WTC11 (cell line): ENCODE data around the gene PRKCZ. TPM values are rescaled to one million over a fixed set of nuclear protein-coding genes. Genes with fewer than 3 reads are reported as not detected.

Source experiments
- ATAC-seq: fragments of 200-7000 bp; cut with Tn5 transposase; 2 replicates; pipeline ENCODE4 v1.10.0; 2021; ENCODE audit warnings: mild to moderate bottlenecking, moderate library complexity
- CTCF ChIA-PET: fragments of 300-600 bp; sonication (Branson Sonifier 250); formaldehyde crosslinking; loops from one replicate; lab custom pipeline; 2021; ENCODE audit warnings: antibody characterized with exemption; lab: Charles Lee
- POLR2A ChIA-PET: fragments of 350-600 bp; sonication (Branson Sonifier 250); formaldehyde crosslinking; loops from one replicate; lab custom pipeline; 2021; ENCODE audit warnings: antibody characterized with exemption; lab: Charles Lee
- DNase-seq: peaks from one replicate; pipeline ENCODE4 v3.0.0; 2021; ENCODE audit warnings: low spot score
- H3K27ac Mint-ChIP-seq: 2 replicates; pipeline ENCODE4 v1.8.0; 2021; ENCODE audit warnings: mixed read lengths
- H3K27me3 Mint-ChIP-seq: 2 replicates; pipeline ENCODE4 v1.8.0; 2021; ENCODE audit warnings: low read depth, mild to moderate bottlenecking, moderate library complexity, mixed read lengths
- H3K36me3 Mint-ChIP-seq: 2 replicates; pipeline ENCODE4 v1.8.0; 2021; ENCODE audit warnings: mixed read lengths
- H3K4me1 Mint-ChIP-seq: 2 replicates; pipeline ENCODE4 v1.8.0; 2022; ENCODE audit warnings: mixed read lengths
- H3K4me3 Mint-ChIP-seq: 2 replicates; pipeline ENCODE4 v1.8.0; 2021; ENCODE audit warnings: mild to moderate bottlenecking, moderate library complexity, mixed read lengths
- H3K9me3 Mint-ChIP-seq: 2 replicates; pipeline ENCODE4 v1.8.0; 2021; ENCODE audit warnings: mixed read lengths
- CBFB ChIP-seq: sonication (generic); formaldehyde crosslinking; IDR thresholded peaks from 2 replicates; pipeline ENCODE4 v1.8.1; 2022; ENCODE audit warnings: mild to moderate bottlenecking, low read depth, missing genetic modification reagents
- ETV6 ChIP-seq: sonication (generic); formaldehyde crosslinking; IDR thresholded peaks from 2 replicates; pipeline ENCODE4 v1.8.1; 2022; ENCODE audit warnings: mild to moderate bottlenecking, missing genetic modification reagents
- FOXK1 ChIP-seq: sonication (generic); formaldehyde crosslinking; IDR thresholded peaks from 2 replicates; pipeline ENCODE4 v1.8.0; 2022; ENCODE audit warnings: mild to moderate bottlenecking, moderate library complexity, missing genetic modification reagents
- FOXP1 ChIP-seq: sonication (generic); formaldehyde crosslinking; IDR thresholded peaks from 2 replicates; pipeline ENCODE4 v1.8.0; 2022; ENCODE audit warnings: missing genetic modification reagents, mild to moderate bottlenecking, moderate library complexity, borderline replicate concordance
- GABPB1 ChIP-seq: sonication (generic); formaldehyde crosslinking; IDR thresholded peaks from 2 replicates; pipeline ENCODE4 v1.8.1; 2023; ENCODE audit warnings: mild to moderate bottlenecking, missing genetic modification reagents
- IRF2 ChIP-seq: sonication (generic); formaldehyde crosslinking; IDR thresholded peaks from 2 replicates; pipeline ENCODE4 v1.8.0; 2022; ENCODE audit warnings: low read depth, missing genetic modification reagents, borderline replicate concordance
- JUN ChIP-seq: sonication (generic); formaldehyde crosslinking; IDR thresholded peaks from 2 replicates; pipeline ENCODE4 v1.8.0; 2023; ENCODE audit warnings: mild to moderate bottlenecking, missing genetic modification reagents
- TCF7 ChIP-seq: sonication (generic); formaldehyde crosslinking; IDR thresholded peaks from 2 replicates; pipeline ENCODE4 v1.8.0; 2022; ENCODE audit warnings: mild to moderate bottlenecking, low read depth, missing genetic modification reagents, moderate library complexity
- TEAD4 ChIP-seq: sonication (generic); formaldehyde crosslinking; IDR thresholded peaks from 2 replicates; pipeline ENCODE4 v1.8.0; 2022; ENCODE audit warnings: mild to moderate bottlenecking, missing genetic modification reagents
- ZNF396 ChIP-seq: fragments of 250-450 bp; sonication (Bioruptor Pico); IDR thresholded peaks from 2 replicates; pipeline ENCODE4 v1.8.0; 2021; ENCODE audit warnings: mild to moderate bottlenecking, moderate library complexity, borderline replicate concordance
- ZNF423 ChIP-seq: fragments of 250-450 bp; sonication (Bioruptor Pico); IDR thresholded peaks from 2 replicates; pipeline ENCODE4 v2.1.2; 2022; ENCODE audit warnings: mild to moderate bottlenecking, moderate library complexity
- ZNF671 ChIP-seq: fragments of 250-450 bp; sonication (Bioruptor Pico); IDR thresholded peaks from 2 replicates; pipeline ENCODE4 v1.8.0; 2021; ENCODE audit warnings: mild to moderate bottlenecking
- total RNA-seq: library from RNA; stranded (reverse); gene quantifications from 3 replicates; pipeline ENCODE4 v1.2.3, GENCODE V29; 2021
- TF ChIP-seq, protein P1 (sequence below): sonication (generic); formaldehyde crosslinking; IDR thresholded peaks from 2 replicates; pipeline ENCODE4 v1.8.1; 2023; ENCODE audit warnings: mild to moderate bottlenecking, missing genetic modification reagents, moderate library complexity
- TF ChIP-seq, protein P2 (sequence below): sonication (generic); formaldehyde crosslinking; IDR thresholded peaks from 2 replicates; pipeline ENCODE4 v1.8.1; 2023; ENCODE audit warnings: mild to moderate bottlenecking, missing genetic modification reagents
- TF ChIP-seq, protein P3 (sequence below): sonication (generic); formaldehyde crosslinking; IDR thresholded peaks from 2 replicates; pipeline ENCODE4 v1.8.1; 2022; ENCODE audit warnings: mild to moderate bottlenecking, moderate library complexity, missing genetic modification reagents
- TF ChIP-seq, protein P4 (sequence below): sonication (generic); formaldehyde crosslinking; IDR thresholded peaks from 2 replicates; pipeline ENCODE4 v1.8.1; 2022; ENCODE audit warnings: low read depth, mild to moderate bottlenecking, moderate library complexity, missing genetic modification reagents, borderline replicate concordance
- TF ChIP-seq, protein P5 (sequence below): sonication (generic); formaldehyde crosslinking; IDR thresholded peaks from 2 replicates; pipeline ENCODE4 v1.8.0; 2023; ENCODE audit warnings: mild to moderate bottlenecking, missing genetic modification reagents
- TF ChIP-seq, protein P6 (sequence below): sonication (generic); formaldehyde crosslinking; IDR thresholded peaks from 2 replicates; pipeline ENCODE4 v1.8.0; 2023; ENCODE audit warnings: missing genetic modification reagents, mild to moderate bottlenecking, borderline replicate concordance

Gene PRKCZ
- total RNA-seq, 1 experiment from 2014 or later, result 52.5 TPM

DNA sequence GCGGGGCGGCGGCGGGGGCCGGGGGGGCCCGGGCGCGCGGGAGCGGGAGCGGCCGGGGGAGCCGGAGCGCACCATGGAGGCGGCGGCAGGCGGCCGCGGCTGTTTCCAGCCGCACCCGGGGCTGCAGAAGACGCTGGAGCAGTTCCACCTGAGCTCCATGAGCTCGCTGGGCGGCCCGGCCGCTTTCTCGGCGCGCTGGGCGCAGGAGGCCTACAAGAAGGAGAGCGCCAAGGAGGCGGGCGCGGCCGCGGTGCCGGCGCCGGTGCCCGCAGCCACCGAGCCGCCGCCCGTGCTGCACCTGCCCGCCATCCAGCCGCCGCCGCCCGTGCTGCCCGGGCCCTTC, 178.5 kb downstream of the PRKCZ start:
- POLR2A ChIA-PET, result interaction anchor here (0.9 to 1.8 kb wide), 5 partner anchors 19 to 47 kb away, joined by 3 to 7 read pairs (median 4); partner anchors contain the start of gene FAAP20
- TF ChIP-seq, protein P1, sequence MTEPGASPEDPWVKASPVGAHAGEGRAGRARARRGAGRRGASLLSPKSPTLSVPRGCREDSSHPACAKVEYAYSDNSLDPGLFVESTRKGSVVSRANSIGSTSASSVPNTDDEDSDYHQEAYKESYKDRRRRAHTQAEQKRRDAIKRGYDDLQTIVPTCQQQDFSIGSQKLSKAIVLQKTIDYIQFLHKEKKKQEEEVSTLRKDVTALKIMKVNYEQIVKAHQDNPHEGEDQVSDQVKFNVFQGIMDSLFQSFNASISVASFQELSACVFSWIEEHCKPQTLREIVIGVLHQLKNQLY (CRISPR knock-in tag), result no peak
- no peak for TF ChIP-seq TCF7 (CRISPR knock-in tag)
- no peak for TF ChIP-seq CBFB (CRISPR knock-in tag)
- no peak for TF ChIP-seq FOXP1 (CRISPR knock-in tag)
- no peak for TF ChIP-seq ZNF671 (CRISPR knock-in tag)
- TF ChIP-seq, protein P2, sequence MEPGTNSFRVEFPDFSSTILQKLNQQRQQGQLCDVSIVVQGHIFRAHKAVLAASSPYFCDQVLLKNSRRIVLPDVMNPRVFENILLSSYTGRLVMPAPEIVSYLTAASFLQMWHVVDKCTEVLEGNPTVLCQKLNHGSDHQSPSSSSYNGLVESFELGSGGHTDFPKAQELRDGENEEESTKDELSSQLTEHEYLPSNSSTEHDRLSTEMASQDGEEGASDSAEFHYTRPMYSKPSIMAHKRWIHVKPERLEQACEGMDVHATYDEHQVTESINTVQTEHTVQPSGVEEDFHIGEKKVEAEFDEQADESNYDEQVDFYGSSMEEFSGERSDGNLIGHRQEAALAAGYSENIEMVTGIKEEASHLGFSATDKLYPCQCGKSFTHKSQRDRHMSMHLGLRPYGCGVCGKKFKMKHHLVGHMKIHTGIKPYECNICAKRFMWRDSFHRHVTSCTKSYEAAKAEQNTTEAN (CRISPR knock-in tag), result no peak
- TF ChIP-seq, protein P3, sequence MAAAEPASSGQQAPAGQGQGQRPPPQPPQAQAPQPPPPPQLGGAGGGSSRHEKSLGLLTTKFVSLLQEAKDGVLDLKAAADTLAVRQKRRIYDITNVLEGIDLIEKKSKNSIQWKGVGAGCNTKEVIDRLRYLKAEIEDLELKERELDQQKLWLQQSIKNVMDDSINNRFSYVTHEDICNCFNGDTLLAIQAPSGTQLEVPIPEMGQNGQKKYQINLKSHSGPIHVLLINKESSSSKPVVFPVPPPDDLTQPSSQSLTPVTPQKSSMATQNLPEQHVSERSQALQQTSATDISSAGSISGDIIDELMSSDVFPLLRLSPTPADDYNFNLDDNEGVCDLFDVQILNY (CRISPR knock-in tag), result no peak
- TF ChIP-seq ETV6, result no peak
- TF ChIP-seq, protein P4, sequence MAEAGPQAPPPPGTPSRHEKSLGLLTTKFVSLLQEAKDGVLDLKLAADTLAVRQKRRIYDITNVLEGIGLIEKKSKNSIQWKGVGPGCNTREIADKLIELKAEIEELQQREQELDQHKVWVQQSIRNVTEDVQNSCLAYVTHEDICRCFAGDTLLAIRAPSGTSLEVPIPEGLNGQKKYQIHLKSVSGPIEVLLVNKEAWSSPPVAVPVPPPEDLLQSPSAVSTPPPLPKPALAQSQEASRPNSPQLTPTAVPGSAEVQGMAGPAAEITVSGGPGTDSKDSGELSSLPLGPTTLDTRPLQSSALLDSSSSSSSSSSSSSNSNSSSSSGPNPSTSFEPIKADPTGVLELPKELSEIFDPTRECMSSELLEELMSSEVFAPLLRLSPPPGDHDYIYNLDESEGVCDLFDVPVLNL, result no peak
- no peak for TF ChIP-seq IRF2 (CRISPR knock-in tag)
- no peak for TF ChIP-seq JUN (CRISPR knock-in tag)
- TF ChIP-seq FOXK1 (CRISPR knock-in tag), result no peak
- no peak for TF ChIP-seq ZNF396 (CRISPR knock-in tag)
- TF ChIP-seq, protein P5, sequence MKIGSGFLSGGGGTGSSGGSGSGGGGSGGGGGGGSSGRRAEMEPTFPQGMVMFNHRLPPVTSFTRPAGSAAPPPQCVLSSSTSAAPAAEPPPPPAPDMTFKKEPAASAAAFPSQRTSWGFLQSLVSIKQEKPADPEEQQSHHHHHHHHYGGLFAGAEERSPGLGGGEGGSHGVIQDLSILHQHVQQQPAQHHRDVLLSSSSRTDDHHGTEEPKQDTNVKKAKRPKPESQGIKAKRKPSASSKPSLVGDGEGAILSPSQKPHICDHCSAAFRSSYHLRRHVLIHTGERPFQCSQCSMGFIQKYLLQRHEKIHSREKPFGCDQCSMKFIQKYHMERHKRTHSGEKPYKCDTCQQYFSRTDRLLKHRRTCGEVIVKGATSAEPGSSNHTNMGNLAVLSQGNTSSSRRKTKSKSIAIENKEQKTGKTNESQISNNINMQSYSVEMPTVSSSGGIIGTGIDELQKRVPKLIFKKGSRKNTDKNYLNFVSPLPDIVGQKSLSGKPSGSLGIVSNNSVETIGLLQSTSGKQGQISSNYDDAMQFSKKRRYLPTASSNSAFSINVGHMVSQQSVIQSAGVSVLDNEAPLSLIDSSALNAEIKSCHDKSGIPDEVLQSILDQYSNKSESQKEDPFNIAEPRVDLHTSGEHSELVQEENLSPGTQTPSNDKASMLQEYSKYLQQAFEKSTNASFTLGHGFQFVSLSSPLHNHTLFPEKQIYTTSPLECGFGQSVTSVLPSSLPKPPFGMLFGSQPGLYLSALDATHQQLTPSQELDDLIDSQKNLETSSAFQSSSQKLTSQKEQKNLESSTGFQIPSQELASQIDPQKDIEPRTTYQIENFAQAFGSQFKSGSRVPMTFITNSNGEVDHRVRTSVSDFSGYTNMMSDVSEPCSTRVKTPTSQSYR (CRISPR knock-in tag), result no peak
- TF ChIP-seq, all 79 proteins: peak for 0
- H3K36me3 Mint-ChIP-seq, result no peaks in the 10 kb centered on the region
- 0 out of 2 replicates have a peak overlapping the region, but pooled peaks have one; percentile 93 for H3K27ac Mint-ChIP-seq
- CTCF ChIA-PET, result interaction anchor here (0.9 to 5.1 kb wide), 6 partner anchors 29 to 153 kb away, joined by 4 to 28 read pairs (median 7); partner anchors contain the start of gene FAAP20
- H3K4me3 Mint-ChIP-seq, result peak overlapping the region; percentile 96
- DNase-seq, result no peak
- peaks cover 33% of the 10 kb centered on the region for H3K4me1 Mint-ChIP-seq
- H3K27me3 Mint-ChIP-seq, result no peaks in the 10 kb centered on the region
- no peak for ATAC-seq
- H3K9me3 Mint-ChIP-seq, result no peaks in the 10 kb centered on the region

DNA sequence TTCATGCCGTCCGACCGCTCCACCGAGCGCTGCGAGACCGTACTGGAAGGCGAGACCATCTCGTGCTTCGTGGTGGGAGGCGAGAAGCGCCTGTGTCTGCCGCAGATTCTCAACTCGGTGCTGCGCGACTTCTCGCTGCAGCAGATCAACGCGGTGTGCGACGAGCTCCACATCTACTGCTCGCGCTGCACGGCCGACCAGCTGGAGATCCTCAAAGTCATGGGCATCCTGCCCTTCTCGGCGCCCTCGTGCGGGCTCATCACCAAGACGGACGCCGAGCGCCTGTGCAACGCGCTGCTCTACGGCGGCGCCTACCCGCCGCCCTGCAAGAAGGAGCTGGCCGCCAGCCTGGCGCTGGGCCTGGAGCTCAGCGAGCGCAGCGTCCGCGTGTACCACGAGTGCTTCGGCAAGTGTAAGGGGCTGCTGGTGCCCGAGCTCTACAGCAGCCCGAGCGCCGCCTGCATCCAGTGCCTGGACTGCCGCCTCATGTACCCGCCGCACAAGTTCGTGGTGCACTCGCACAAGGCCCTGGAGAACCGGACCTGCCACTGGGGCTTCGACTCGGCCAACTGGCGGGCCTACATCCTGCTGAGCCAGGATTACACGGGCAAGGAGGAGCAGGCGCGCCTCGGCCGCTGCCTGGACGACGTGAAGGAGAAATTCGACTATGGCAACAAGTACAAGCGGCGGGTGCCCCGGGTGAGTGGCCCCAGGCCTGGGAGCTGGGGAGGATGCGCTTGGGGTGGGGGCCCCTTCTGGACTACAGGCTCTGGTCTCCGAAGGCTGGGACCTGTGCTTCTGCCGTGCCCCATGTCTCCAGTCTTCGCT, 179.0 kb downstream of the PRKCZ start:
- no peaks in the 10 kb centered on the region for H3K9me3 Mint-ChIP-seq
- ATAC-seq (no peak), DNase-seq (peak; percentile 50)
- peak overlapping the region; percentile 93 for H3K27ac Mint-ChIP-seq
- no peaks in the 10 kb centered on the region for H3K27me3 Mint-ChIP-seq
- CTCF ChIA-PET, result interaction anchor here (0.9 to 5.1 kb wide), 5 partner anchors 30 to 153 kb away, joined by 4 to 28 read pairs (median 5); partner anchors contain the start of gene FAAP20
- H3K4me3 Mint-ChIP-seq, result peak overlapping the region; percentile 96
- peaks cover 39% of the 10 kb centered on the region for H3K4me1 Mint-ChIP-seq
- no peaks in the 10 kb centered on the region for H3K36me3 Mint-ChIP-seq
- POLR2A ChIA-PET, result interaction anchor here (0.8 to 1.8 kb wide), 8 partner anchors 19 to 84 kb away, joined by 3 to 7 read pairs (median 4); partner anchors contain the start of gene FAAP20
- TF ChIP-seq ZNF423 (CRISPR knock-in tag), result no peak
- peak; percentile 58; the same call in 1 of the 2 replicates for TF ChIP-seq TCF7 (CRISPR knock-in tag)
- TF ChIP-seq, protein P3 (CRISPR knock-in tag), result peak; percentile 48; the same call in 1 of the 2 replicates
- TF ChIP-seq, protein P2 (CRISPR knock-in tag), result no peak
- peak; percentile 30; the same call in 1 of the 2 replicates for TF ChIP-seq FOXP1 (CRISPR knock-in tag)
- TF ChIP-seq, protein P6, sequence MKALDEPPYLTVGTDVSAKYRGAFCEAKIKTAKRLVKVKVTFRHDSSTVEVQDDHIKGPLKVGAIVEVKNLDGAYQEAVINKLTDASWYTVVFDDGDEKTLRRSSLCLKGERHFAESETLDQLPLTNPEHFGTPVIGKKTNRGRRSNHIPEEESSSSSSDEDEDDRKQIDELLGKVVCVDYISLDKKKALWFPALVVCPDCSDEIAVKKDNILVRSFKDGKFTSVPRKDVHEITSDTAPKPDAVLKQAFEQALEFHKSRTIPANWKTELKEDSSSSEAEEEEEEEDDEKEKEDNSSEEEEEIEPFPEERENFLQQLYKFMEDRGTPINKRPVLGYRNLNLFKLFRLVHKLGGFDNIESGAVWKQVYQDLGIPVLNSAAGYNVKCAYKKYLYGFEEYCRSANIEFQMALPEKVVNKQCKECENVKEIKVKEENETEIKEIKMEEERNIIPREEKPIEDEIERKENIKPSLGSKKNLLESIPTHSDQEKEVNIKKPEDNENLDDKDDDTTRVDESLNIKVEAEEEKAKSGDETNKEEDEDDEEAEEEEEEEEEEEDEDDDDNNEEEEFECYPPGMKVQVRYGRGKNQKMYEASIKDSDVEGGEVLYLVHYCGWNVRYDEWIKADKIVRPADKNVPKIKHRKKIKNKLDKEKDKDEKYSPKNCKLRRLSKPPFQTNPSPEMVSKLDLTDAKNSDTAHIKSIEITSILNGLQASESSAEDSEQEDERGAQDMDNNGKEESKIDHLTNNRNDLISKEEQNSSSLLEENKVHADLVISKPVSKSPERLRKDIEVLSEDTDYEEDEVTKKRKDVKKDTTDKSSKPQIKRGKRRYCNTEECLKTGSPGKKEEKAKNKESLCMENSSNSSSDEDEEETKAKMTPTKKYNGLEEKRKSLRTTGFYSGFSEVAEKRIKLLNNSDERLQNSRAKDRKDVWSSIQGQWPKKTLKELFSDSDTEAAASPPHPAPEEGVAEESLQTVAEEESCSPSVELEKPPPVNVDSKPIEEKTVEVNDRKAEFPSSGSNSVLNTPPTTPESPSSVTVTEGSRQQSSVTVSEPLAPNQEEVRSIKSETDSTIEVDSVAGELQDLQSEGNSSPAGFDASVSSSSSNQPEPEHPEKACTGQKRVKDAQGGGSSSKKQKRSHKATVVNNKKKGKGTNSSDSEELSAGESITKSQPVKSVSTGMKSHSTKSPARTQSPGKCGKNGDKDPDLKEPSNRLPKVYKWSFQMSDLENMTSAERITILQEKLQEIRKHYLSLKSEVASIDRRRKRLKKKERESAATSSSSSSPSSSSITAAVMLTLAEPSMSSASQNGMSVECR, result no peak; the same call in 1 of the 2 replicates
- 0 out of 2 replicates have a peak, but pooled peaks have one; percentile 37 for TF ChIP-seq TEAD4 (CRISPR knock-in tag)
- no peak for TF ChIP-seq GABPB1
